ENCODE data around the gene NRXN3. TPM values are rescaled to one million over a fixed set of nuclear protein-coding genes. Genes with fewer than 3 reads are reported as not detected.

NRXN3 gene
- total RNA-seq, 2 experiments from 2014 or later, result not detected

GRCh38 chr14:79878785-79879184 is 1708.6 kb downstream of the NRXN3 start:
- Histone ChIP-seq H3K27ac (ENCODE audit: low read depth, low read length, poor library complexity, severe bottlenecking) (no peak overlapping the region), H3K4me1 (ENCODE audit: insufficient read depth, low read length, poor library complexity, severe bottlenecking) (no peaks in the 10 kb centered on the region), H3K36me3 (ENCODE audit: insufficient read depth, low read length) (no peaks in the 10 kb centered on the region), H4K20me1 (ENCODE audit: insufficient read depth, low read length) (no peaks in the 10 kb centered on the region), H3K4me2 (ENCODE audit: low read length) (no peak overlapping the region), H3K4me3 (ENCODE audit: low read depth, low read length, poor library complexity, severe bottlenecking) (no peak overlapping the region), H2AFZ (ENCODE audit: low read length) (no peak overlapping the region), H3K79me2 (ENCODE audit: insufficient read depth, low read depth, low read length) (no peaks in the 10 kb centered on the region), H3K9me3 (ENCODE audit: low read length) (no peaks in the 10 kb centered on the region), H3K9me2 (ENCODE audit: insufficient read depth, low read length) (no peaks in the 10 kb centered on the region)
- TF ChIP-seq, protein P1, sequence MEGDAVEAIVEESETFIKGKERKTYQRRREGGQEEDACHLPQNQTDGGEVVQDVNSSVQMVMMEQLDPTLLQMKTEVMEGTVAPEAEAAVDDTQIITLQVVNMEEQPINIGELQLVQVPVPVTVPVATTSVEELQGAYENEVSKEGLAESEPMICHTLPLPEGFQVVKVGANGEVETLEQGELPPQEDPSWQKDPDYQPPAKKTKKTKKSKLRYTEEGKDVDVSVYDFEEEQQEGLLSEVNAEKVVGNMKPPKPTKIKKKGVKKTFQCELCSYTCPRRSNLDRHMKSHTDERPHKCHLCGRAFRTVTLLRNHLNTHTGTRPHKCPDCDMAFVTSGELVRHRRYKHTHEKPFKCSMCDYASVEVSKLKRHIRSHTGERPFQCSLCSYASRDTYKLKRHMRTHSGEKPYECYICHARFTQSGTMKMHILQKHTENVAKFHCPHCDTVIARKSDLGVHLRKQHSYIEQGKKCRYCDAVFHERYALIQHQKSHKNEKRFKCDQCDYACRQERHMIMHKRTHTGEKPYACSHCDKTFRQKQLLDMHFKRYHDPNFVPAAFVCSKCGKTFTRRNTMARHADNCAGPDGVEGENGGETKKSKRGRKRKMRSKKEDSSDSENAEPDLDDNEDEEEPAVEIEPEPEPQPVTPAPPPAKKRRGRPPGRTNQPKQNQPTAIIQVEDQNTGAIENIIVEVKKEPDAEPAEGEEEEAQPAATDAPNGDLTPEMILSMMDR (conservative IDR thresholded peaks at IDR 0.05; ENCODE audit: low read length), result no peak
- no peak for TF ChIP-seq EZH2phosphoT487 (IDR thresholded peaks at IDR 0.05; ENCODE audit: borderline replicate concordance, low read depth, low read length)
- BruUV-seq (replicated peaks), result no TSS peak
- no peak for DNase-seq (ENCODE audit: low spot score)
- ChIA-PET CTCF (ENCODE audit: unreplicated experiment) (no interaction called here), POLR2A (no interaction called here)
- intact Hi-C loops (cut with micrococcal nuclease; ENCODE audit: unreplicated experiment), result no loop called here

DNA sequence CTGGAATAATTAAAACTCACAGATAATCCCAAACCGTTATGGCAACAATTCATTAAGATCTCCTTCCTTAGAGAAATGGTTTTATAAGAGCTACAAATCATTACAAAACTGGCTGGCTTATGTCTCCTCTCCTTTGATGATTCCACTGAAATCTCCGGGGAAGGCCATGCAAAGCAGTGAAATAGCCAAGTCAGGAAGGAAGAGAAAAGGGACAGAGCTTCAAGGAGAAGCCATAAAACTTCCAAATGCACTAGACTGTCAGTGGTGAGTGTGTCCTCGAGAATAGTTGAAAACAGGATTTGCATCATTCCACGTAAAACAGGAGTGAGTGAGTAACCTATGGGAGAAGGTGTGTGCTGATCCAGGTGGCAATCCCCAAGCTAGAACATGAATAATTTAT is 1711.1 kb downstream of the NRXN3 start:
- no peaks in the 10 kb centered on the region for H3K79me2 ChIP-seq (ENCODE audit: insufficient read depth, low read depth, low read length)
- BruUV-seq (replicated peaks), result no TSS peak
- no peaks in the 10 kb centered on the region for H3K4me1 ChIP-seq (ENCODE audit: insufficient read depth, low read length, poor library complexity, severe bottlenecking)
- no peaks in the 10 kb centered on the region for H3K9me2 ChIP-seq (ENCODE audit: insufficient read depth, low read length)
- H3K9me3 ChIP-seq (ENCODE audit: low read length), result no peaks in the 10 kb centered on the region
- CTCF ChIA-PET (ENCODE audit: unreplicated experiment), result no interaction called here
- POLR2A ChIA-PET, result interaction anchor here (0.5 kb wide), 1 partner anchor 318 kb away, joined by 3 read pairs; no protein-coding TSS in a partner anchor
- H3K27ac ChIP-seq (ENCODE audit: low read depth, low read length, poor library complexity, severe bottlenecking), result no peak overlapping the region
- H2AFZ ChIP-seq (ENCODE audit: low read length), result no peak overlapping the region
- H4K20me1 ChIP-seq (ENCODE audit: insufficient read depth, low read length), result no peaks in the 10 kb centered on the region
- no peak for DNase-seq (ENCODE audit: low spot score)
- no peaks in the 10 kb centered on the region for H3K36me3 ChIP-seq (ENCODE audit: insufficient read depth, low read length)
- intact Hi-C loops (cut with micrococcal nuclease; ENCODE audit: unreplicated experiment), result no loop called here
- TF ChIP-seq, protein P1 (conservative IDR thresholded peaks at IDR 0.05; ENCODE audit: low read length), result no peak
- TF ChIP-seq EZH2phosphoT487 (IDR thresholded peaks at IDR 0.05; ENCODE audit: borderline replicate concordance, low read depth, low read length), result no peak
- H3K4me3 ChIP-seq (ENCODE audit: low read depth, low read length, poor library complexity, severe bottlenecking), result no peak overlapping the region
- no peak overlapping the region for H3K4me2 ChIP-seq (ENCODE audit: low read length)

- BruUV-seq (replicated peaks), result no TSS peak
Measured at GRCh38 chr14:79890527-79890926, 1720.4 kb downstream of the NRXN3 start.

More at GRCh38 chr14:79890527-79890926, 1720.4 kb downstream of the NRXN3 start:
- Histone ChIP-seq H3K36me3 (ENCODE audit: insufficient read depth, low read length) (no peaks in the 10 kb centered on the region), H3K79me2 (ENCODE audit: insufficient read depth, low read depth, low read length) (no peaks in the 10 kb centered on the region), H3K9me3 (ENCODE audit: low read length) (no peaks in the 10 kb centered on the region), H3K4me1 (ENCODE audit: insufficient read depth, low read length, poor library complexity, severe bottlenecking) (no peaks in the 10 kb centered on the region), H4K20me1 (ENCODE audit: insufficient read depth, low read length) (no peaks in the 10 kb centered on the region), H3K4me3 (ENCODE audit: low read depth, low read length, poor library complexity, severe bottlenecking) (no peak overlapping the region), H2AFZ (ENCODE audit: low read length) (no peak overlapping the region), H3K4me2 (ENCODE audit: low read length) (no peak overlapping the region), H3K9me2 (ENCODE audit: insufficient read depth, low read length) (no peaks in the 10 kb centered on the region), H3K27ac (ENCODE audit: low read depth, low read length, poor library complexity, severe bottlenecking) (no peak overlapping the region)
- intact Hi-C loops (cut with micrococcal nuclease; ENCODE audit: unreplicated experiment), result no loop called here
- no peak for DNase-seq (ENCODE audit: low spot score)
- ChIA-PET CTCF (ENCODE audit: unreplicated experiment) (no interaction called here), POLR2A (no interaction called here)
- TF ChIP-seq EZH2phosphoT487 (IDR thresholded peaks at IDR 0.05; ENCODE audit: borderline replicate concordance, low read depth, low read length), result no peak
- TF ChIP-seq, protein P1 (conservative IDR thresholded peaks at IDR 0.05; ENCODE audit: low read length), result no peak
